ENCODE data around the gene TTC27.
"Not testable (repeated sequence)": the region's sequence is repeated elsewhere in the genome, so short reads cannot be mapped to it uniquely, and the experiment has no call there.

Gene TTC27

GRCh38 chr2:32846274-32846673 is 218.4 kb downstream of the TTC27 start:
- not testable (repeated sequence) for H3K9ac ChIP-seq (ENCODE audit: low read length in 2 of 2); H3K27me3 ChIP-seq (ENCODE audit: control insufficient read depth in 1 of 2, insufficient read depth in 2 of 2, low read length in 2 of 2); H3K9me3 ChIP-seq (ENCODE audit: control insufficient read depth in 2 of 2, low read length in 2 of 2); H3K4me3 ChIP-seq (ENCODE audit: low read length in 2 of 2); H3K4me1 ChIP-seq (ENCODE audit: control insufficient read depth, insufficient read depth, low read length); H3K27ac ChIP-seq (ENCODE audit: low read length); H3K36me3 ChIP-seq (ENCODE audit: control insufficient read depth in 2 of 2, insufficient read depth in 2 of 2, low read length in 2 of 2)

- Histone ChIP-seq H3K9me3 (ENCODE audit: control insufficient read depth in 2 of 2, low read length in 2 of 2) (no peaks in the 10 kb centered on the region), H3K4me3 (ENCODE audit: low read length in 2 of 2) (no peak overlapping the region), H3K27ac (ENCODE audit: low read length) (no peak overlapping the region), H3K4me1 (ENCODE audit: control insufficient read depth, insufficient read depth, low read length) (no peaks in the 10 kb centered on the region), H3K9ac (ENCODE audit: low read length in 2 of 2) (no peak overlapping the region), H3K36me3 (ENCODE audit: control insufficient read depth in 2 of 2, insufficient read depth in 2 of 2, low read length in 2 of 2) (no peaks in the 10 kb centered on the region), H3K27me3 (ENCODE audit: control insufficient read depth in 1 of 2, insufficient read depth in 2 of 2, low read length in 2 of 2) (no peaks in the 10 kb centered on the region)
Observed at GRCh38 chr2:32847734-32848133, 219.9 kb downstream of the TTC27 start.

- no peaks in the 10 kb centered on the region for H3K9me3 ChIP-seq (ENCODE audit: control insufficient read depth in 2 of 2, low read length in 2 of 2)
- H3K36me3 ChIP-seq (ENCODE audit: control insufficient read depth in 2 of 2, insufficient read depth in 2 of 2, low read length in 2 of 2) = no peaks in the 10 kb centered on the region
- H3K9ac ChIP-seq (ENCODE audit: low read length in 2 of 2) = no peak overlapping the region
- no peaks in the 10 kb centered on the region for H3K27me3 ChIP-seq (ENCODE audit: control insufficient read depth in 1 of 2, insufficient read depth in 2 of 2, low read length in 2 of 2)
- H3K4me3 ChIP-seq (ENCODE audit: low read length in 2 of 2) = no peak overlapping the region
- H3K27ac ChIP-seq (ENCODE audit: low read length) = no peak overlapping the region
- no peaks in the 10 kb centered on the region for H3K4me1 ChIP-seq (ENCODE audit: control insufficient read depth, insufficient read depth, low read length)
Observed at GRCh38 chr2:32849456-32850194, 221.8 kb downstream of the TTC27 start.

GRCh38 chr2:32851777-32852439 is 224.1 kb downstream of the TTC27 start:
- no peak overlapping the region for H3K4me3 ChIP-seq (ENCODE audit: low read length in 2 of 2)
- no peaks in the 10 kb centered on the region for H3K9me3 ChIP-seq (ENCODE audit: control insufficient read depth in 2 of 2, low read length in 2 of 2)
- no peaks in the 10 kb centered on the region for H3K4me1 ChIP-seq (ENCODE audit: control insufficient read depth, insufficient read depth, low read length)
- H3K27me3 ChIP-seq (ENCODE audit: control insufficient read depth in 1 of 2, insufficient read depth in 2 of 2, low read length in 2 of 2) = peaks cover 0 to 2% of the 10 kb centered on the region in 2 donors
- no peaks in the 10 kb centered on the region for H3K36me3 ChIP-seq (ENCODE audit: control insufficient read depth in 2 of 2, insufficient read depth in 2 of 2, low read length in 2 of 2)
- no peak overlapping the region for H3K9ac ChIP-seq (ENCODE audit: low read length in 2 of 2)
- no peak overlapping the region for H3K27ac ChIP-seq (ENCODE audit: low read length)

GRCh38 chr2:32852856-32853255 is 225.0 kb downstream of the TTC27 start:
- Histone ChIP-seq H3K36me3 (ENCODE audit: control insufficient read depth in 2 of 2, insufficient read depth in 2 of 2, low read length in 2 of 2) (no peaks in the 10 kb centered on the region), H3K9me3 (ENCODE audit: control insufficient read depth in 2 of 2, low read length in 2 of 2) (no peaks in the 10 kb centered on the region), H3K27ac (ENCODE audit: low read length) (no peak overlapping the region), H3K27me3 (ENCODE audit: control insufficient read depth in 1 of 2, insufficient read depth in 2 of 2, low read length in 2 of 2) (peaks cover 0 to 2% of the 10 kb centered on the region in 2 donors), H3K4me1 (ENCODE audit: control insufficient read depth, insufficient read depth, low read length) (no peaks in the 10 kb centered on the region), H3K4me3 (ENCODE audit: low read length in 2 of 2) (no peak overlapping the region), H3K9ac (ENCODE audit: low read length in 2 of 2) (no peak overlapping the region)

- no peak overlapping the region for H3K27ac ChIP-seq (ENCODE audit: low read length)
- H3K4me3 ChIP-seq (ENCODE audit: low read length in 2 of 2) = no peak overlapping the region
- no peaks in the 10 kb centered on the region for H3K36me3 ChIP-seq (ENCODE audit: control insufficient read depth in 2 of 2, insufficient read depth in 2 of 2, low read length in 2 of 2)
- peaks cover 0 to 2% of the 10 kb centered on the region in 2 donors for H3K27me3 ChIP-seq (ENCODE audit: control insufficient read depth in 1 of 2, insufficient read depth in 2 of 2, low read length in 2 of 2)
- no peak overlapping the region for H3K9ac ChIP-seq (ENCODE audit: low read length in 2 of 2)
- H3K9me3 ChIP-seq (ENCODE audit: control insufficient read depth in 2 of 2, low read length in 2 of 2) = no peaks in the 10 kb centered on the region
- H3K4me1 ChIP-seq (ENCODE audit: control insufficient read depth, insufficient read depth, low read length) = no peaks in the 10 kb centered on the region
Observed at GRCh38 chr2:32856891-32857290, 229.0 kb downstream of the TTC27 start.

- peaks cover 0 to 2% of the 10 kb centered on the region in 2 donors for H3K27me3 ChIP-seq (ENCODE audit: control insufficient read depth in 1 of 2, insufficient read depth in 2 of 2, low read length in 2 of 2)
- no peaks in the 10 kb centered on the region for H3K4me1 ChIP-seq (ENCODE audit: control insufficient read depth, insufficient read depth, low read length)
- no peaks in the 10 kb centered on the region for H3K9me3 ChIP-seq (ENCODE audit: control insufficient read depth in 2 of 2, low read length in 2 of 2)
- no peak overlapping the region for H3K4me3 ChIP-seq (ENCODE audit: low read length in 2 of 2)
- no peak overlapping the region for H3K27ac ChIP-seq (ENCODE audit: low read length)
- H3K9ac ChIP-seq (ENCODE audit: low read length in 2 of 2) = no peak overlapping the region
- H3K36me3 ChIP-seq (ENCODE audit: control insufficient read depth in 2 of 2, insufficient read depth in 2 of 2, low read length in 2 of 2) = no peaks in the 10 kb centered on the region
Observed at GRCh38 chr2:32858713-32859112, 230.9 kb downstream of the TTC27 start.

GRCh38 chr2:32860385-32860784 is 232.5 kb downstream of the TTC27 start:
- Histone ChIP-seq H3K36me3 (ENCODE audit: control insufficient read depth in 2 of 2, insufficient read depth in 2 of 2, low read length in 2 of 2) (no peaks in the 10 kb centered on the region), H3K4me3 (ENCODE audit: low read length in 2 of 2) (no peak overlapping the region), H3K27ac (ENCODE audit: low read length) (no peak overlapping the region), H3K4me1 (ENCODE audit: control insufficient read depth, insufficient read depth, low read length) (no peaks in the 10 kb centered on the region), H3K27me3 (ENCODE audit: control insufficient read depth in 1 of 2, insufficient read depth in 2 of 2, low read length in 2 of 2) (no peaks in the 10 kb centered on the region), H3K9me3 (ENCODE audit: control insufficient read depth in 2 of 2, low read length in 2 of 2) (no peaks in the 10 kb centered on the region), H3K9ac (ENCODE audit: low read length in 2 of 2) (no peak overlapping the region)

- no peaks in the 10 kb centered on the region for H3K36me3 ChIP-seq (ENCODE audit: control insufficient read depth in 2 of 2, insufficient read depth in 2 of 2, low read length in 2 of 2)
- H3K9me3 ChIP-seq (ENCODE audit: control insufficient read depth in 2 of 2, low read length in 2 of 2) = no peaks in the 10 kb centered on the region
- no peaks in the 10 kb centered on the region for H3K27me3 ChIP-seq (ENCODE audit: control insufficient read depth in 1 of 2, insufficient read depth in 2 of 2, low read length in 2 of 2)
- H3K4me1 ChIP-seq (ENCODE audit: control insufficient read depth, insufficient read depth, low read length) = no peaks in the 10 kb centered on the region
- H3K9ac ChIP-seq (ENCODE audit: low read length in 2 of 2) = no peak overlapping the region
- H3K27ac ChIP-seq (ENCODE audit: low read length) = no peak overlapping the region
- H3K4me3 ChIP-seq (ENCODE audit: low read length in 2 of 2) = no peak overlapping the region
Observed at GRCh38 chr2:32862269-32863055, 234.6 kb downstream of the TTC27 start.

- H3K36me3 ChIP-seq (ENCODE audit: control insufficient read depth in 2 of 2, insufficient read depth in 2 of 2, low read length in 2 of 2) = no peaks in the 10 kb centered on the region
- no peaks in the 10 kb centered on the region for H3K4me1 ChIP-seq (ENCODE audit: control insufficient read depth, insufficient read depth, low read length)
- no peaks in the 10 kb centered on the region for H3K27me3 ChIP-seq (ENCODE audit: control insufficient read depth in 1 of 2, insufficient read depth in 2 of 2, low read length in 2 of 2)
- H3K9me3 ChIP-seq (ENCODE audit: control insufficient read depth in 2 of 2, low read length in 2 of 2) = no peaks in the 10 kb centered on the region
- no peak overlapping the region for H3K9ac ChIP-seq (ENCODE audit: low read length in 2 of 2)
- H3K4me3 ChIP-seq (ENCODE audit: low read length in 2 of 2) = no peak overlapping the region
- H3K27ac ChIP-seq (ENCODE audit: low read length) = no peak overlapping the region
Observed at GRCh38 chr2:32863326-32863725, 235.5 kb downstream of the TTC27 start.
